Hematopoietic multipotent progenitor cell treated with erythropoietin and hydrocortisone succinate and interleukin-3 and kit ligand, for 15 days (in vitro differentiated cells): ENCODE data around the gene PNPLA2.

Experiments used
- DNase-seq: peaks from one replicate; pipeline ENCODE4 v3.0.0-alpha.2; 2015; ENCODE audit warnings: low spot score

PNPLA2 gene

DNA sequence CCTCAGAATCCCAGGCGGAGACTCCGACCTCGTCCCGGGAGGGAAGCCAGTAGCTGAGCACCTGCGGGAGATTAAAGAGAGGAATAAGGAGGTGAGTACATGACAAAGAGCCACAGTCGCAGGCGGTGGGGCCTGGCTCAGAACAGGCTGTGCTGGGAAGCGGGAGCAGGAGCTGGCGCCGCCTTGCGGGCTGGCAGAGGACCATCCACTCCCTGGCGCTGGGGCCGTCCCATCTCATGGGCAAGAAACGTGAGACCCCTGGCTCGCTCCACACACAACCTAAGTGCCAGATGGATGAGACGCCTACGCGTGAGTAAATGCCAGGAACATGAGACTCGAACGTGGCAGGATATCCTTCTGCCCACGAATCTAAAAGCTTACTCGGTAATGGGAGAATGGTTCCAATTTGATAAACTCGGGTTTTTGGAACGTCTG lies 35.1 kb upstream of the PNPLA2 start:
- peak; percentile 40 for DNase-seq

DNA sequence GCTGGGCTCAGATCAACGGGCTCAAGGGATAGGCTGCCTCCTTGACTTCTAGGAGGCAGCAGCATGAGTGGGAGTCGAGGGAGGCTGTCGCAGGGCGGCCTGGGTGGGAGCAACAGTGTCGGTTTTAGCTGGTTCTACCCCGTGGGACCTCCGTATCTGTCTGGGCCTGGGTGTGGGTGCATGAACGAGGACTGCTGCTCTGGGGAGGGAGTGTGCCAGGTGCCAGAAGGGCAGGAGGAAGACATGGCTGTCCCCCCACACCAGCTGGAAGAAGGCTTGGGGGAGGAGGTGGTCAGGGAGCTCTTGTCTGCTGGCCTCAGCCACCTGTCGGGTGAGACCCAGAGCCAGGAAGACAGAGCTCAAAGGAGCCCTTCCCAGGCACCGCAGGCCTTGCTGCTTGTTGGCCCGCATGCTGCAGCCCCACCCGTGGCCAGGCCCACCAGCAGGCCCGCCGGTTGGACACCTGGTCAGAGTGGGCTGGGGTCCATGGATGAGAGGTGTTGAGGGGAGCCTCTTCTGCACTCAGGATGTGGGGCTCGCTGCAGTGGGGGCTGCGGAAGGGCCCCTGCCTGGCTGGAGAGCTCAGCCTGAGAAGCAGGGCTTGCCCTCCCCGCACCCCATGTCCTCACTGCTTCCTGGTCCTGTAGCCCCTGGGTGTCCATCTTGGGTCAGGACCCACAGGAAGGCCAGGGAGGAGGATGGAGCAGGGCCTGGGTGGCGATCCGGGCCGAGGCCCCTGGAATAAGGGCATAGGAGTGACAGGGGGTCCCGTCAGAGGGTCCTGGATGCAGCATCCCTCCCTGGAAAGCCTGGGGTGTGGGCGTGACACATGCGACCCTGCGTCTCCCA lies 32.3 kb upstream of the PNPLA2 start:
- no peak for DNase-seq

DNA sequence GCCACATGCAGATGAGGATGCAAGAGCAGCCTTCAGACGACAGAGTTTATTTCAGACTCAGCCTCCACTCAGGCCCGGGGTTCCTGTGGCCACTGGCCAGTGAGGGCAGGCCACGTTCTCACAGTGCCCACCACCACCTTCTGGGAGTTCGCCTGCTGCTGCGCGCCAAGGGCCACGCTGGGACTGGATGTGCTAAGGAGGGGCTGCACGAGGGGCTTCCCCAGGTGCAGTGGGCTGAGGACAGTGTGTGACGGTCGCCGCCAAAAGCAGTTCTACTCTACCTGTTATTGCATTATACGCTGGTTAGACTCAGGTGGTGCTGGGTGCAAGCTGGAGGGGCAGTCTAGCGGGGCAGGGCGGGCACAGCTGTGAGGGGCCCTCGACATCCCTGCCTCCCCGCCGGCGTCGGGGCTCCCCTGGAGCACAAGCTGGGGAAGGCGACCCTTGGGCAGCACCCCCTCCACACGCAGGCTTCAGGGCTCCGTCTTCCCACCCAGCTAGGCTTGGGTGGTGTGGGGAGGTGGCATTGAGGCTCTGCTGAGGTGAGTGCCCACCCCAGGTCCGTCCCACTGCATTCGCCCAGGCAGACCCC lies 31.5 kb upstream of the PNPLA2 start:
- no peak for DNase-seq

- DNase-seq, result no peak
Observed at GRCh38 chr11:788009-788640, 30.6 kb upstream of the PNPLA2 start.

DNA sequence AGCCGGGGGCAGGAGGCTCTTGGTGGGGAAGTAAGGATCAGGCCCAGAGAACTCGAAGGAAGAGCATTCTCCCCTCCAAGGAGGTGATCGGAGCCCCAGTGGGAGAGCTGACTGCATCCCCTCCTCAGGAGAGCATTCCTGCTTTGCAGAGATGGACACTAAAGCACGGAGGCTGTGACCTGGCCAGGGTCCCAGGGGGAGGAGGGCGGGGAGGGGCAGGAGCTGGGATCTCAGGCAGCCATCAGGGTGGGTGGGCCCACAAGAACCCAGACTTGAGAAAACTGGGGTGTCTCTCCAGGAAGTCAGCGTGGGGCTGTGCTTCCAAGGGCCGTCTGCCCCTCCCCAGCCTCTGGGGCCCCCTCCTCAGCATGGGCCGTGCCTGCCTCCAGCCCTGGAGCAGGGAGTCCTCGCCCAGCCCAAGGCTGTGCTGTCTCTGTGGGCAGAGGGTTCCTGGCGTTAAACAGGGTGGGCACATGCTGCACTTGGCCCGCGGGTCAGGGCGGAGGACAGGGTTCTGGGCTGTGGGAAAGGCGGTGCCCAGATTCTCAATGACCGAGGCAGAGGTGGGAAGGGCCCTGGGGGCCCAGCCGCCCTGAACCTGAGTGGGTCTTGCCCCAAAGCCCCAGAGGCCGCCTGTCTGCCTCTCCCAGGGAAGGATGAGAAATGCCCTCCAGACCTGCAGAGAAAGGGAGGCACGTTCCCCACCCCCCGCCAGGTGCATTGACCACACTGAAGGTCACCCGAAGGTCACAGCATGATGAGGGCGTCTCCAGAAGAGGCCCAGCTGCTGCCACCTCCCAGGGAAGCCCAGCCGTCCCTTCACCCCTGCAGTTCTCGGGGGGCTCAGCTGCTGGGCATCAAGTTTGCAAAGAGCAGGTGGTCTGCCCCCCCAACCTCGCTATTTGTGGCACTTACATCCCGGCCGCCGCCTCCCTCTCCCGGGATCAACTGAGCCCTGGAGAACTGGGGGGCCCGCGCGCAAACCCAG lies 29.5 kb upstream of the PNPLA2 start:
- DNase-seq, result no peak

DNA sequence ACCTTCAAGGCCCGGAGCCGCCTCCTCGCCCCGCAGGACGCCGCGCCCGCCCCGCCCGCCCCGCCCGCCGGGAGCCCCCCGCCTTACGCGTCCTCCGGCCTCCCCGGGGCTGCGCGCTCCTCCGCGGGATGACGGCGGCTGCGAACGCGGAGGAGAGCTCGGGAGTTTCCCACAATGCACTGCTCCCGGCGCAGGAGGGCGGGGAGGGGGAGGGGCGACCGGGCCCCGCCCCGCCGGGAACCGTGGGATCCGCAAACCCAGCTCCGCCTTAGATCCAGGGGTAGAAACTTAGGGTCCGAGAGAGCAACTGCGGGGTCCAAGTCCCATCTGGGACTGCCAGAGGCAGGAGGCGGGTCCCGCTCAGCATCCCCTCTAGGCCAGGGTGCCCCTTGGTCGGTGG lies 28.8 kb upstream of the PNPLA2 start, which contains the start of gene CEND1:
Gene CEND1 (minus strand): TSS at position 148 of the 400 bp plus-strand sequence. CDS start 1,514 bp downstream, outside the sequence.
- no peak for DNase-seq

DNA sequence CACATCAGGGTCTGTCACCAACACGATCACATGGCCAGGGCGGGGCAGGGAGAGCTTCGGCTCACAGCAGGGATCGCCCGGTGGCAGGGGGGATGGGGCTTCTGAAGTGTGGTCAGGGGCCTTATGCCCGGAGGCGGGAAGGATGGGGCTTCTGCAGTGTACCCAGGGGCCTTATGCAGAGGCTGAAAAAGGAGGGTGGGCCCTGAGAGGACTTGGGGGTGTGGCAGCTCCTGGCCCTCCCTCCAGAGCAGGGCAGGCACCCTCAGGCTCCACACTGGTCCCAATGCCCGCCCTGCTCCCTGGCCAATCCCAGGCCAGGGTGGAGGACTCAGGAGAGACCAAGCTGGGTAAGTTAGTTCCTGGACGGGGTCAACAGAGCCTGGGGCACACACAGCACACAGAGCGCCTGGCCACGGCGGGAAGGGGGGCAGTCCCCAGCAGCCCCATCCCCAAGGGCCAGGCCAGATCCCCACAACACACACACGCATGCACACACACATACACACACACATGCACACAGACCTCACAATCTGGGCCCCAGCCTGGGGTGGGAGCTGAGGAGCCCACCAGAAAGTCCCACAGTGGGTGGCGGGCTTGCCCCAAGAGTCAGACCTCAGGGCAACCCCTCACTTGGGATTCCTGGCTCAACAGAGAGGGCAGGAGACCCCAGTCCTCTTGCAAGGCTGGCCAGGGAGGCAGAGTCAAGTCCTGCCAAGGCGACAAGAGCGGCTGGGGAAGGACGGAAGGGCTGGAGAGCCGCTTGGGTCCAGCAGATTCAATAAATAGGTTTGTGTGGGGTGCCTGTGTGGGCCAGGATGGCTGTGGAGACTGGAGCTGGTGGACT lies 27.8 kb upstream of the PNPLA2 start:
- DNase-seq, result no peak

DNA sequence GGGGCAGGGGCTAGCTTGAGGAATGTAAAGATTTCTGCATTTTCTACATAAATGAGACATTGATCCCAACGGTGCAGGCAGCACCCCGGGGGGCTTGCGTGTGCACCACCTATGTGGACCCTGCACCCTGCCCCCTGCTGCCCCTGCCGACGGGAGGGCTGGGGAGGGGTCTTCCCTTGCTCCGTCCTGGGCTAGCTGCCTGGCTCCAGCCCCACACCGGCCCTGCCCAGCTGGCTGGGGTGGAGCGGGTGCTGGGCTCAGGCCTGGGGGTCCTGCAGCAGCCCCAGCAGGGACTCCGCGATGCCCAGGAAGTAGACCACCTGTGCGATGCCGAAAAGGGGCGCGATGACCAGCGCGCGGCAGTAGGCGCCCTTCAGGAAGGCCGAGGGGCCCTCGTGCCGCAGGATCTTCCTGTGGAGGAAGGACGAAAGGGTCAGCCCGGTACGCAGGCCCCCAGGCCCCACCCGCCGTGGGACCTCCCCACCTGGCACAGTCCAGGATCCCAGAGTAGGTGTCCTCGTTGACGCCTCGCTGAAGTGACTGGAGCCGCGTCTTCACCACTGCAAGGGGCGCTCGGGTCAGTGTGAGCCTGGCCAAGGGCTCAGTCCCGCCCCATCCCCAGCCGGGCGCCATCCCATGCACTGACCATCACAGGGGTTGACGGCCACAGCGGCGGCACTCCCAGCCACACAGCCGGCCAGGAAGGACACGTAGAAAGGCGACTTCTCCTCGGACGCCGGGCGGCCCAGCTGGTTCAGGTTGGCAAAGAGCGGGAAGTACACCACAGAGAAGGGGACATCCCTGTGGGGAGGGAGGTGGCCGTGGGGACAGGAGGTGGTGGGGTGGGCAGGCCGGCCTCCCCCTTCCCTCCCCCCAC lies 26.8 kb upstream of the PNPLA2 start:
- DNase-seq, result no peak

- DNase-seq, result no peak
Observed at GRCh38 chr11:792535-792821, 26.2 kb upstream of the PNPLA2 start.

DNA sequence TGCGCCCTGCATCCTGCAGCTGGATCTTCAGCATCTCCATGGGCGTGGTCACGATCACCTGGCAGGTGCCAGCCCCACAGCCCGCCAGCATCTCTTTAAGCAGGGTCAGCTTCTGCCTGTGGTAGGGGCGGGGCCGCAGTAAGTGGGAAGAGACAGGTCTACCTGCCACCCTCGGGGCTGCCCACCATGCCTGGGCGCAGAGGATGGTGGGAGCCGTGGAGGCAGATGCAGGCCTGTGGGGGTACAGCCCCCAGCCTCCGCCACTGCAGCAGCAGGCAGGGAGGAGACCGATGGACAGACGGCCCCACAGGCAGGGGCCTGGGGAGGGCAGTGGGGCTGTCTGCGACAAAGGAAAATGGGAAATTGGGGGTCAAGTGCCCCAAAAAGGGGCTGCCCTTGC lies 25.8 kb upstream of the PNPLA2 start:
- no peak for DNase-seq

- DNase-seq, result no peak
Observed at GRCh38 chr11:793556-793955, 25.2 kb upstream of the PNPLA2 start.

DNA sequence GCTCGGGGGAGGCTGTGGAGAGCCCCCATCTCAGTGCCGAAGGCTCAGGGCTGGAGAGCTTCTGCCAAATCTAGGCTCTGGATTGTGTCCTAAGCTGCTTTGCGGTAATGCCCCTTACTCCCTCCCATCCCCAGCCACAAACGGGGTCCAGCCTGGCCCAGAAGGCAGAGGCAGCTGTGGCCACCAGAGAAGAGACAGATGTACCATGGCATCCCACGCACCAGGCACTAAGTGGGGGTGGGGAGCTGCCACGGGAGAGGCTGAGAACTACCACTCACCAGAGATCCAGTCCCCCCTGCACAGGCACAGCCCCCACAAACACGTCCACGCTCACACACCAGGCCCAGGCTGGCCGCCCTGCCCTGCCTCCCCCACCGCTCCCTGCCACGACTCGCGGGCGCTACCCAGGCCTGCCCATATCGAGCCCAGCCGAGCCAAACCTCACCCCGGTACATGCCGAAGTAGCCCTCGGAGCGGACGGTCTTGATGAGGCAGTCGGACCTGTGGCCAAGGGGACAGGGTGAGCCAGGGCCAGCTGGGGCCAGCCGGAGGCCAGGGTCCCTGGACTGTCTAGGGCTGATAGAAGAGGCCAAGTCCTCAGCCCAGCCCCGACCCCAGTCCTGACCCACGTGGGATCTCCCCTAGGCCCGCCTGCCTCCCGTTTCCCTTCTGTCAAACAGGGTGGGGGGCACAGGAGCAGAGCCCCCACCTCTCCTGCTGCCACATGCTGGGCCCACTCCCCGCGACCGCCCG lies 24.5 kb upstream of the PNPLA2 start:
- DNase-seq, result no peak

GRCh38 chr11:794766-795633 lies 23.7 kb upstream of the PNPLA2 start:
- no peak for DNase-seq

GRCh38 chr11:795634-796564 lies 22.8 kb upstream of the PNPLA2 start:
- peak; percentile 63 for DNase-seq

DNA sequence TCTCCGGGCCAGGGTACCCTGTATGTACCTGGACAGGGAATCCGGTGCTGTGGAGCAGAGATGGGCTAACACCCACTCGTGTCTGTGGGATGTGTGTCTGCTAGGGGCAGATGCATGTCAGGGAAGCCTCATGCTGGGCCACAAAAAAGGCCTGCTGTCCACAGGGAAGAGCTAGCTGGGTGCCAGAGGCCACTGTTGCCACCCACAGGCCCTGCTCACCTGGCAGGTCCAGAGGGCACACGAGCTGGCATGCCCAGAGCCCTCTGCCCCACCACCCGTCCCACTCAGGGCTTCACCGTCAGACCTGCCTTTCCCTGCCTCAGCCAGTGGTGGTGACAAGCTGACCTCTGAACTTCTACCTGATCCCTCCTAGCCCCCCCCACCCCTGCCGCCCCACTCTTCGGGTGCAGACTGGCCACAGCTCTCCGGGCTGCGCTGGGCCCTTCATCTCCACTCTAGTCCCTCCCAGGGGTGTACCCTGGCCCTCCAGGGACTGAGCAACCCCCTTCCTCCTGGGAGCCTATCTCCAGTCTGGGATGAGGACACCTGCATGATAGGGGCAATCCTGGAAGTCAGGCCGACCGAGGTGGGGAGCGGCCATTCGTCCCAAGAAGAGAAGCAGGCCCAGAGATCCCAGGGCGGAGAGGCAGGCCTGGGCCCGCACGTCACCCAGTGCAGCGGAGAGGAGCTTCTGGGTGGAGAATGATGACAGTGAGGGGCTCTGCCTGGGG lies 22.0 kb upstream of the PNPLA2 start:
- no peak for DNase-seq

- peak; percentile 41 for DNase-seq
Observed at GRCh38 chr11:797296-798092, 21.2 kb upstream of the PNPLA2 start.
